SW 1271 (cell line): ENCODE results near the gene TGFBR3.
"Not testable (repeated sequence)": the region's sequence is repeated elsewhere in the genome, so short reads cannot be mapped to it uniquely, and the experiment has no call there.

Experiments
- DNase-seq, 2 experiments: peaks; one replicate each; lab custom pipeline; 2025; lab: John Stamatoyannopoulos, UW

The TGFBR3 gene

DNA sequence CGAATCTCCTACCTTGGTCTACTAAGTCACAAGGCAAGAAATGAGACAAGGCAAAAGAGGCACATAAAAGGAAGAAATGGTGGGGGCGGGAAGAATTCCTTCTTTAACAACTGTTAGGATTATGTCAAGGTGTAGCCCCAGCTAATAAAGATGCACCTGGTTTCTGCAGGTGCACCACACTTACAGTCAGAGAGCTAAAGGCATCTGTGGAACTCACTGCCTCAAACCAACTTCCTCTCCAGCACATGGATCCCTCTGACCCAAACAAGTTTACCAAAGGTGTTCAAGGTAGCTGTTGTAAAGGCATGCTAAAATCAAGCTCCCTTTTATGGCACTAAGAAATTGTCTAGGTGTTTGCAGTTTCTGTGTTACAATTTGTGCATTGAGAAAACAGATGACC lies 38.1 kb downstream of the TGFBR3 start:
- no peak for DNase-seq

DNA sequence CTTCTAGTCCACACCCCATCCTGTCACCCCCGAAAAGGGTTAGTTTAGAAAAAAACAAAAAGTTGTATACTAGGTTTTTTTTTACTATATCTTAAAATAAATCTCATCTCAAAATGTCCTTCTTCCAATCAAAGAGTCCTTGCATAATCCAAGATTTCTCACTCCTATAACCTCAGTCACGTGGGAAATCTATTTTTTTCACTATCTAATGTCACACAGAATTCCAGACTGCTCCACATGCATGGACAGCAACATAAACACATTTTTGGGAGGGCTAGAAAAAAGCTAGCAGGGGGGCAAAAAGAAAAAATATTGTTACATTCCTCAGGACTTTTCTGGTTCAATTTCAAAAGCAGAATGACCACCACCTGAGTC lies 39.3 kb downstream of the TGFBR3 start:
- DNase-seq = no peak

DNA sequence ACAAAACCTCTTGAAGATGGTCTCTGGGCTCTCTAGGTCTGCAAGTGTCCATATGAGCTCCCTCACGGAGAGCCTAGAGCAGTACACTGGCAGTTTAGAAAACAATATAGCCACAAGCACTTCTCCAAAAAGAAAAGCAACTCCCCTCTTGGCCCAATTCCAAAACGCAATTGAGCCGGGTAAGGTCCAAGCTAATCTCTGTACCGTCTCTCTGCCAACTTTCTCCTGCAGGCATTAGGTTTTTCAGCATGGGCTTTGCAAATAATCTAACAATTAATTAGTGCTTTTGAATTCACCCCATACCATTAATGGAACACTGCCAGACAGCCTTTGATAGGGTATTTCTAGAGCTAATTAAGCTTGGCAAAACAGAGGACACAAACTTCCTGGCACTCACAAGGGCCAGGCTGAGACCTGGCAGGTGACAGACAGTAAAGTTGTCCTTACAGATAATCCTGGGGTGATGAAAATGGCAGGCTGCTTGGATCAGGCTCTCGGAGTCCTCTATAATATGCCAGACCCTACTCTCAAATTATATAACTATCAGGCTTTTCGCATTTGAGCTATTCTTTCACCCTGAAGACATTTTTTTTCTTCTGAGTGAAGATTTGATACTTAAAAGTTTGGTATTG lies 39.8 kb downstream of the TGFBR3 start:
- no peak for DNase-seq

DNA sequence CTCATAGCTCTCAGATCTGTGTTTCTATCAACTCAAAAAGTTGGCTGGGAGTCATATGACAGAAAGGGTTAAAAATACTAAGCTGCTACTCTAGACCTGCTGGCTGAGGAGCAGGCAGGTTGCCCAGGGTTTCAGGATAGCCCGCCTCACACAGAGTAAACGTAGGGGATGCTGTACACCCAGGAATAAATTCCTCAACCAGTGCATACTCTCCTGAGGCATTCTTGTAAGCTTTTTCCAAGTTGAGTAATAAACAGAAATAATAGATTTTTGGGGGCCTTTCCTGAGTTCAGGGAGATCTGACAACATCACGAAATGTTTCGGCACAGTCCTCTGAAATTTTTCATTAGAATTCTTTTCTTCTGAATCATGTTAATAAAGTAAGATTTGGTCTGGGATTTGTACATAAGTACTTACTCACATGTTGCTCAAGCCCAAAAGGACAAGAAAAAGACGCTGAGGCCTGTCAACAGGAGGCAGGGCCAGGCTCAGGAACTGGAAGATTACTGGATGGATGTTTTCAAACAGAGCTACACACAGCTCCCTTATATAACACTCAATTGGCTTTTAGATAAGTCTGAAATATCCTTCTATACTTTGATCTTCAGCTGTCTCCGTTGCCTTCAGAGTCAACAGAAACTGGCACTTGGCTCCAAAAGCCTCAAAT lies 41.0 kb downstream of the TGFBR3 start:
- no peak for DNase-seq

DNA sequence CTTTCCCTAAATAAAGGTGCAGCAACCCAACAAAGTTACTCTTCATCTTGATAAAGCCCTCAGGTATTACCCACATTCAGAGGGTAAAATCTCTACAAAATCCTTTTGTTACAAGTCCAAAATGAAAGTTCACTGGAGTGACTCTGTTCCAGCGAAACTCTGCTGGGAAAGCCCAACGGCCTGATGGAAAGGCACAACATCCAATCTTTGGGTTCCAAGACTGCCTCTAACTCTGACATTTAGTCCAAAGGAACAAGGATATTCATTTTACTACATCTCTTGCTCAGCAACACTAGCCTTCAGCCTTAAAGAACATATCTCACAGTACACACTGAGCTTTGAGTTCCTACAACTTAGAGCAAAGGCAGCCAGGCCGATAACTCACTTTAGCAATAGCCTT lies 42.1 kb downstream of the TGFBR3 start:
- no peak for DNase-seq

DNA sequence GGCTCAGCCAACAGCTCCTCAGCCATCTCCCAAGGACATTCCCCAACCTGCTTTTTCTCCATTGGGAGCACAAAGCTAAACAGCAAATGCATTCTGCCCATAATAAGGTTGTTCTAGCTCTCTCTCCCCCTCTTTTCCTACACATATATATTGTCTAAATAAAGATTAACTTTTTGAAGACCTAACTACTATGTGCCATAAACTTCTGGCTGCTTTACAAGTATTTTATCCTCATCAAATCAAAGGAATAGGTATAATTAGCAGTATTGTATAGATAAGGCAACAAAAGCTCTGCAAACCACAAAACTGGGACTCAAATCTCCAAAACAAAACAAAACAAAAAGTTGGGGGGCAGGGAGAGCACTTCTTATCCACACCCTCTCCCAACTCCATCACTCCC lies 43.4 kb downstream of the TGFBR3 start:
- no peak for DNase-seq

DNA sequence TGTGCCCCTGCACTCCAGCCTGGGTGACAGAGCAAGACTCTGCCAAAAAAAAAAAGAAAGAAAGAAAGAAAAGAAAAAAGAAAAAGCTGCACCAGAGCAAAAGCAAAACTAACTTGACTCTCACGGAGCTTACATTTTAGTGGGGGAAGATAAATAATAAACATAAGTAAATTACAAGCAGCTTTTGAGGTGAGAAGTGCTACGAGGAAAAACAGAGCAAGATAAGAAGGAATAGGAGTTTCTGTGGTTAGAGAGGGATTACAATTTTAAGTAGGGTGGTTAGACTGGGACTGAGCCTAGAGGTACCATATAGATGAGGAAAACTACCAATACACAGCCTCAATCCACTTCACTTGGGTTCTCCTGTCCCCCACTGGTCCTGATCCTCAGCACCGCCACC lies 43.9 kb downstream of the TGFBR3 start:
- DNase-seq = no peak

DNA sequence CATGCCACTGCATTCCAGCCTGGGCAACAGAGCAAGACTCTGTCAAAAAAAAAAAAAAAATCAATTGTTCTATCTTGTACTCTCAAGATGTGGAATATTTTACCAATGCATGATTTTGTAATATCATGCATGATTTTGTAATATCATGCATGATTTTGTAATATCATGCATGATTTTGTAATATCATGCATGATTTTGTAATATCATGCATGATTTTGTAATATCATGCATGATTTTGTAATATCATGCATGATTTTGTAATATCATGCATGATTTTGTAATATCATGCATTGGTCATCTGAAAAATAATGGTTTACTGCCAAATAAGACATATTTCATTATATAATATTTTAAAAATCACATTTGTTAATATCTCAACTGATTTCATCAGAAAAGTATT lies 45.7 kb downstream of the TGFBR3 start:
- not testable (repeated sequence) for DNase-seq

DNA sequence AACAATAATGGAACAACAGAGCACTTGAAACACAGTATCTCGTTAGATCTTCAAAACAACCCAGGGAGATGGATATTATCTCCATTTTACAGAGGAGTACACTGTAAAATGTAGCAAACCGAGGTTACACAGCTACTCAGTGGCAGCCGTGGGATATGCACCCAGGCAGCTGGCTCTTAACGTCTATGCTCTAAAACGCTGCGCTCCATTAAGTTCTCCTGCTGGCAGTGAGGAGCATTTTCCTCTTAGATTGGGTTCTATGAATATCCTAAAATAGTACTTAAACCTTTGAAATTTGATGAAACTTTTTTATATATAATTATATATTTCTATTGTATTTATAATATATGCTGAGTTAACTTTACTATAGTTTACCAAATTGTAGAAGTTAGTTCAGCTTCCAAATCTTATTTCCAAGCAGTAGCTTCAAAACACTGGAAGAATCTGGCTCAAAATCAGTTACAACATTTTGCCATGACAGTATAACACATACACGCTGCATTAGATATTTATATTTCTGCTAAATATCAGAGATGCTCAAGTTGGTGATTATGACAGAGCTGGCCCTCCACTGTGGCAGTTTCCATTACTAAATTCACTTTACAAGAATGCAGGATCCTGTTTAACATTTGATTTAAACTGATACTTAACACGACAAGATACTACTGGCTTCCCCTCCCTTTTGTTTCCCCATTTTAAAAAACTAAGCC lies 49.5 kb downstream of the TGFBR3 start:
- DNase-seq = no peak

DNA sequence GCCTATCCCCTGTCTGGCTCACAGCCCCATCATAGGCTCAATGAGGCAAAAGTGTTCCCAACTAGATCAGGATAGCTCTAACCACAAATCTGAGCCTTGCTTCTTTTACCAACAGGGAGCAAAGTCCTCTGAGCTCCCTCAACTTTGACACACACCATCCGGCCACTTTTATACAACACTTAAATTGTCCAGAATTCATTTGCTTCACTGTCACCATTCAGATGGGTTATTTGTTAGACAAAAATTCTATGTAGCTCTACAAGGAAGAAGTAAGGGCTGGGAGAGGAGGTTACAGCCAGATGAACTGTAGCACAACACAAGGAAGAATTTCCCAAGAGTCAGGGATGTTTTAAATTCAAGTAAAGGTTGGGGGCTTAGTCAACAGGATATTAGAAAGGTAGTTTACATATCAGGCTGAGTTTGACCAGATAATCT lies 50.8 kb downstream of the TGFBR3 start:
- DNase-seq = no peak

DNA sequence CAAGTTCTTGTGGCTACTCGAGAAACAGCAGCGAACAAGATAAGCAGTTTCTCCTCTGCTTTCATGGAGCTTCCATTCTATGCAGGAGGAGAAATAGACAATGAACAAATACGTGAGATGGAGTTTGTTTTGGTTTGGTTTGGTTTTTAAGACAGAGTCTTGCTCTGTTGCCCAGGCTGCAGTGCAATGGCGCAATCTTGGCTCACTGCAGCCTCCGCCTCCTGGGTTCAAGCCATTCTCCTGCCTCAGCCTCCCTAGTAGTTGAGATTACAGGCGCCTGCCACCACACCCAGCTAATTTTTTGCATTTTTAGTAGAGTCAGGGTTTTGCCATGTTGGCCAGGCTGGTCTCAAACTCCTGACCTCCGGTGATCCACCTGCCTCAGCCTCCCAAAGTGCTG lies 51.4 kb downstream of the TGFBR3 start:
- DNase-seq = not testable (repeated sequence)

DNA sequence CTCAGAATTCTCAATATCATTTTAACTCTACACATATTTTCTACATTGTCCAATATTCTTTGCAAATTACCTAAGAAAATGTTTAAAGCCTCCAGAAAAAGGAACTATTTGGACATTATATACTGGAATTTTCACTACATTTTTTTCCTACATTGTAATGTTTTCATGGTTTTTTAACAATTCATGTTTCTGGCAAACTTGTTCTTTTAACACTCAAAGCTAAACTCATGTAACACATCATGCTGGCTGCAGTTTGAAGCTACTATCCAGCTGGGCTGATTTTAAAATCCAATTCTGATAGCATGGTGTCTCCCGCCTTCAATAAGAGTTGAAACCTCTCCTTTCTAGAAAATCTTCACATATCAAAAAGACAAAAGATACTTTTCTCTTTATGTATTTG lies 52.0 kb downstream of the TGFBR3 start:
- DNase-seq = no peak

DNA sequence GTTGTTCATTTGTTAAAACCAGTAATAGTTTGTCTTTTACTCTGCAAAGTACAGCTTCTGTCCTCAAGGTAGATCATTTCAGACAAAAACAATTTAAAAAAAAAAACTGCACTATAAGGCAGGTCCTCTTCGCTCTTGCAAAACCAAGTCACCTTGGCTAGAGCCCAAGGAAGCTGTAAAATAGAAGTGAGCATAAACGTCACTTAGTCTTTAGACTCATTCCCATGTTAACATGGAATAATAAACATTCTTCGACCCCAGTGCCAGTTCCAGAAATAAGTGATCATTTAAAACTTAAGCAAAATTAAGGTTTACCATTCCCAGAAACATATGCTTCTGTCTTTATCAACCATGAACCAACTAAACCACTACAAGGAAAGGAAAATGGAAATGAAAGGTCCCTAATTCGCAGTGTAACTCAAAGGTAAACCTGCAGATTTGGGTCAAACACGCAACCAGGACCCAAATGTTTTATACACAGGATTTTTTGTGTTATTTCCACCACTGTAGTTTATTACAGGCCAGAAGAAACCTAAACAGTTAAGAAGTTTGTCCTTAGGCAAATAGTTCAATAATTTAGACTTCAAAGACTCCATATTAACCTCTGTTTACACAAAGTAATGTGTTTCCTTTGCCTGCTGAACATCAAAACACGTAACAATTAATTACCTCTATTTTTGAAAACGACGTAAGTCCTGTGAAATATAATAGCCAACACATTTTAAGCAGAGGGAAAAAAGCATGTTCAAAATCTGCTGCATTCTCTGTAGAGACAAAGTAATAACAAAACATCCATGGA lies 54.6 kb downstream of the TGFBR3 start:
- DNase-seq = no peak

DNA sequence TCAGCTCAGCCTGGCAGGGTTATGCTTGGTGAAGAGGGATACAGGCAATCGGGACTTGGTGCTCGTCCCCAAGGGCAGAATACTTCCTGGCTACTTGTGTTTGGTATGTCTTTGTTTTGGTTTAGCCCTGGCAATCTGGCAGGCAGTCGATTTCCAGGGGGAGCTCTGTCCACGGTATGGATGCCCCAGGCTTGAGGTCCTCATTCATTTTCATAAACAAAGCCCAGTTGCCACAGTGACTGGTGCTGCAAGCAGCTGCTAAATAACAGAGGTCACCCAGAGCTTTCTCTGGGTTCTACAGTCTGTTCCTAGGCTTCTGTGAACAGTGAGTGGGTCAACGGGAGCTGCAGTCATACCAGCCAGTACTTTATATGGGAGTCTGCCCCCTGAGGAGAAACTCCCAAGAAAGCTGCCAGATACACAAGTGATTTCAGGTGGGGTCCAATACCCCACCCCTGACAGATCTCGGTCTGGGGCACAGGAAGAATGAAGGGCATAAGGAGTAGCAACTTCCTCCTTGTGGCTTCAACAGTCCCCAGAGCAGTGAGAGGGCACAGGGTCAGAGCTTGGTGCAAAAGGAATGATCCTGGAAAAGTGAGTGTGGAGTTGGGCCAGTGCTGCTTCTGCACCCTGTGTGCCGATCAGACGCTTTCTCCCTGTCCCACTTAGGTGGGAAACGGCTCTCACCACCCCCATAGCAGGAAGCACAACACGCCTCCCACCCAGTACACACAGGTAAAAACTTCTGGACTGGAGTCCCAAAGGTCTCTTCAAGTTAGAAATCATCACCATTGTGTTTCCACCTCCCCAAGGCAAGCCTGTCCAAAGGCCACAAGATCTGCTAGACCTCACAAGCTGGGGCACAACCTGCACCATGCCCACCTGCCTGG lies 55.5 kb downstream of the TGFBR3 start:
- peak in 1 of 2 experiments; percentile 7 for DNase-seq

DNA sequence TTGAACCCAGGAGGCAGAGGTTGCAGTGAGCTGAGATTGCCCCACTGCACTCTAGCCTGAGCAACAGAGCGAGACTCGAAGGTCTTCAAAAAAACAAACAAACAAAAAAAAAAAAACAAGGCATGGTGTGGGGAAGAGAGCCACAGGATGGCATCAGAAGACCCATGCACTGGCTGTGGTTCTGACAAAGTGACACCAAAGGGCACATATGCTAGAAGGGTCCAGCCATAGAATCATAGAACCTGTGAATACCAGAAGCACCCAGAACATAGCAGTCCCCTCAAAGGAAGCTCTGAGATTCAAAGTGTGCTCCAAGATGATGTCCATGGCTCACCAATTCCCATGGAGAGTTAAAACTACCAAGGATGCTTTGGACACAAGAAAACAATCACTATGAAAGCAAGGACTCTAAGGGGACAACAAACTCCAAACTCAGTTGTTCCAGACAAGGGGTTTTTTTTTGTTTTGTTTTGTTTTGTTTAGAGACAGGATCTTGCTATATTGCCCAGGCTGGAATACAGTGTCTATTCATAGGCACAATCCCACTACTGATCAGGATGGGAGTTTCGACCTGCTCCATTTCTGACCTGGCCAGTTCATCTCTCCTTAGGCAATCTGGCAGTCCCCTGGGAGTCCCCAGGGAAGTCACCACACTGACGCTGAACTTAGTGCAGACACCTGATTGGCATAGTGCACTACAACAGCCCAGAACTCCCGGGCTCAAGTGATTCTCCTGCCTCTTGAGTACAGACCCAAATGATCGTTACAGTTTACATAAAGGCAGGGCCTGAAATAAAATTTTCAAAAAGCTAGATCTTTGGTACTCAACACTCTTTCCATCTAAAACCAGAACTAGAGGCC lies 56.4 kb downstream of the TGFBR3 start:
- no peak for DNase-seq

DNA sequence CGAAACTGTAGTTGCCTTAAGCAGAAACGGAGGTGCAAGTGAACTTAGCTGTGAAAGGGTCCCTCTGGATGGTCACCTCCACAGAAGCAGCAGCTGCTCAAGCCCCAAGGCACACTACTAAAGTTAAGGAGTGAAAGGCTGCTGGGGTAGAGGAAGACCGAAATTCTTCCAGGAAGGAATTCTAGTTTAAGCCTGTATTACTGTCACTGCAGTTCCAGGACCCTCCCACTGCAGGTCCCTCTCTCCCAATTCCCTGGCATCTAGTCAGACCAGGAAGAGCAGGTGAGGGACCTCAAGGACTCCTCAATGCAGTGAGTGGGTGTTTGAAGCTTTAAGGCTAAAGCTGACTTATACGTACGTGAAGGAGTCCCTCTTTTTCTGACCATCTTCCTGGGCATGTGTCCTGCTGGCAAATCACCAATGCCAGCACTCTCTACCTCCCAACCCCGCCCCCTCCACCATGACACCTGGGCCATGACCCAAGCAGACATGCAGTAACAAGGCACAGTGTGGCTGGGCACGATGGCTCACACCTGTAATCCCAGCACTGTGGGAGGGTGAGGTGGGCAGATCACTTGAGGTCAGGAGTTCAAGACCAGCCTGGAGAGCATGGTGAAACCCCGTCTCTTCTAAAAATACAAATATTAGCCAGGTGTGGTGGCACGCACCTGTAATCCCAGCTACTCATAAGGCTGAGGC lies 57.2 kb downstream of the TGFBR3 start:
- DNase-seq = no peak

DNA sequence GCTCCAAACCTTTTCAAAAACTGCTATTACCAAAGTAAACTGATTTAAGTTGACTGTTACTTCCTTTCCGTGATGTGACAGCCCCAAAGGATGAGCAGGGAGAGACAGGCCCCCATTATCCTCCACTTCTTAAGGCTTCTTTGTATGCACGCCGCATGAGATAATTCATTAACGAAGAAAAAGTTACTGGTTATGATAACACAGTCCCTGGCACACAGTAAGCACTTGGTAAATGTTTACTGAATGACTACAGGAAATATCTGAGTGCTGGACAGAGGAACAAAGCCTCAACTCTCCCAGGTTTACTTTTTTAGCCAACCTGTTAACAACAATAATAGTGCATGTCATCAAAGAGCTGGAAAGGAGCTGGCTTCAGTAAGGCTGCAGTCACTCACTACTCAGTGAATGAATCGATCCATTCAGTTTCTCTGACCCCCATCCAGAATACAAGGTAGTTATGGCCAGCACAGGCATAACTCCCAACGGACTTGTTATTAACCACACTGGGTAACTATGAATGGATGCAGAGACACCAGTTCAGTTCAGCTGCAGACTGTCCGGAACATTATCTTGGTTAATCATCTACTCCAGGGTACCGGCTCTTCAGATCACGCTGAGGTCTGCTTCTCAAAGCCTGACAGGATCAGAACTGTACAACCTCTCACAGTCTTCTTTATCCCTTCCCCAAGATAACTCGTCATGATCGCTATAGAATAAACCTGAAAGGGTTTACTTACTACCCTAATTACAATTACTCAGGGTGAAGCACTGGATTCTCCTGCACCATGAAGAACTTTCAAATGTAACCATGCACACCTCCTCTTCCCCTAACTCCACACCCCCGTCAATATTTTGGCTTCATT lies 58.3 kb downstream of the TGFBR3 start:
- no peak for DNase-seq

DNA sequence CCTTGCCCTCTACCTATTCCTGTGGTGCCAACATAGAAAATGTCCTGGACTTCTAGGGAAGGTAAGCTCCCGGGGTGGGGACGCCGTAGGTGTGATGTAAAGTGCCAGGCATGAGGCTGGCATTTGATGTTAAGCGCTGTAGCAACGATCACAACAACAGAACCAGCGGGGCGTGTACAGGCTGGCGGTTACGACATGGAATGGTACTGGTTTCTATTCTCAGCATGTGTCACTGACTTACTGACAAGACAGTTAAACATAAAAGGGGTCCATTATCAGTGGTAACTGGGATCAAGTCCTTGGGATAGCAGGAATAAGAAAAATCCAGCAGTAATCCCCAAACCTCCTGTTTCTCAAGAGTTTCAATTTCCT lies 58.9 kb downstream of the TGFBR3 start:
- DNase-seq = no peak

DNA sequence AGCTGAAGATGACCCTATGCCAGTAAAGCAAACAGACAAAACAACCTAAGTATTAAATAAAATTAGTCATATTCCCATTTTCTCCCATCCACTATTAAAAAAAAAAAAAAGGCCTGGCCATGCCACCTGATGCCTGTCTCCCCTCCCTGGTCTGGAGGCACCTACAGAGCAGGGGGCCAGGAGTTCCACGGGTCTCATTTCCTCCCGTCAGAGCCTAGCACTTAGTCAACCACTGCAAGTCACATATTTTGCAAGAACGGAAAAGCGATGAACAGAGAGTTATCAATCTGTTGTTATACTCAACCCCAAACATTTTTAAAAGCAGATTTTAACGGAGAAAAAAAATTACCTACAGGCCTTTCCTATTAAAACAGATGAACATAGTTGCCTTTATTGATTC lies 59.3 kb downstream of the TGFBR3 start:
- no peak for DNase-seq
